ENCODE results near the gene TANGO6. TPM values are rescaled to one million over a fixed set of nuclear protein-coding genes. Genes with fewer than 3 reads are reported as not detected.

TANGO6 gene
- total RNA-seq, 1 donor from 2014 or later = 21.1 TPM

DNA sequence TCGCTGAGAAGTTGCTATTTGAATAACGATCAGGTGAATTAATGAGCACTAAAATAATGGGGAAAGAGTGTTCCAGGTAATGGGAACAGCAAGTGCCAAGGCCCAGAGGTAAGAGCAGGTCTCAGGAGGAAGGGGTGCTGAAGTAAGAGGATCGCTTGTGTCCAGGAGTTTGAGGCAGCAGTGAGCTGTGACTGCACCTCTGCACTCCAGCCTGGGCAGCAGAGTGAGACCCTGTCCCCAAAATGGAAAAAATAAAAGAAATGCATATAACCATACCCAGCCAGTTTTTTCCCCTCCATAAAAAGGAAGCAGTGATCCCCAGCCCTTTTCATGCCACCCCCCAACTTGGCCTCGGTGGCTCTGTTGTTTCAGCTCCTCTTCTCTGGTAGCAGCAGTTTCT, 245.4 kb downstream of the TANGO6 start:
- Mint-ChIP-seq H3K27me3 (ENCODE audit: low read depth) (no peaks in the 10 kb centered on the region), H3K4me3 (no peak overlapping the region), H3K9me3 (no peaks in the 10 kb centered on the region), H3K27ac (ENCODE audit: unreplicated experiment) (peak overlapping the region; percentile 39), H3K36me3 (ENCODE audit: low read depth) (no peaks in the 10 kb centered on the region), H3K4me1 (peaks cover 21% of the 10 kb centered on the region)
- TF ChIP-seq, protein P1, sequence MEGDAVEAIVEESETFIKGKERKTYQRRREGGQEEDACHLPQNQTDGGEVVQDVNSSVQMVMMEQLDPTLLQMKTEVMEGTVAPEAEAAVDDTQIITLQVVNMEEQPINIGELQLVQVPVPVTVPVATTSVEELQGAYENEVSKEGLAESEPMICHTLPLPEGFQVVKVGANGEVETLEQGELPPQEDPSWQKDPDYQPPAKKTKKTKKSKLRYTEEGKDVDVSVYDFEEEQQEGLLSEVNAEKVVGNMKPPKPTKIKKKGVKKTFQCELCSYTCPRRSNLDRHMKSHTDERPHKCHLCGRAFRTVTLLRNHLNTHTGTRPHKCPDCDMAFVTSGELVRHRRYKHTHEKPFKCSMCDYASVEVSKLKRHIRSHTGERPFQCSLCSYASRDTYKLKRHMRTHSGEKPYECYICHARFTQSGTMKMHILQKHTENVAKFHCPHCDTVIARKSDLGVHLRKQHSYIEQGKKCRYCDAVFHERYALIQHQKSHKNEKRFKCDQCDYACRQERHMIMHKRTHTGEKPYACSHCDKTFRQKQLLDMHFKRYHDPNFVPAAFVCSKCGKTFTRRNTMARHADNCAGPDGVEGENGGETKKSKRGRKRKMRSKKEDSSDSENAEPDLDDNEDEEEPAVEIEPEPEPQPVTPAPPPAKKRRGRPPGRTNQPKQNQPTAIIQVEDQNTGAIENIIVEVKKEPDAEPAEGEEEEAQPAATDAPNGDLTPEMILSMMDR (conservative IDR thresholded peaks at IDR 0.05) = no peak
- DNase-seq (ENCODE audit: low read depth, low spot score) = no peak

DNA sequence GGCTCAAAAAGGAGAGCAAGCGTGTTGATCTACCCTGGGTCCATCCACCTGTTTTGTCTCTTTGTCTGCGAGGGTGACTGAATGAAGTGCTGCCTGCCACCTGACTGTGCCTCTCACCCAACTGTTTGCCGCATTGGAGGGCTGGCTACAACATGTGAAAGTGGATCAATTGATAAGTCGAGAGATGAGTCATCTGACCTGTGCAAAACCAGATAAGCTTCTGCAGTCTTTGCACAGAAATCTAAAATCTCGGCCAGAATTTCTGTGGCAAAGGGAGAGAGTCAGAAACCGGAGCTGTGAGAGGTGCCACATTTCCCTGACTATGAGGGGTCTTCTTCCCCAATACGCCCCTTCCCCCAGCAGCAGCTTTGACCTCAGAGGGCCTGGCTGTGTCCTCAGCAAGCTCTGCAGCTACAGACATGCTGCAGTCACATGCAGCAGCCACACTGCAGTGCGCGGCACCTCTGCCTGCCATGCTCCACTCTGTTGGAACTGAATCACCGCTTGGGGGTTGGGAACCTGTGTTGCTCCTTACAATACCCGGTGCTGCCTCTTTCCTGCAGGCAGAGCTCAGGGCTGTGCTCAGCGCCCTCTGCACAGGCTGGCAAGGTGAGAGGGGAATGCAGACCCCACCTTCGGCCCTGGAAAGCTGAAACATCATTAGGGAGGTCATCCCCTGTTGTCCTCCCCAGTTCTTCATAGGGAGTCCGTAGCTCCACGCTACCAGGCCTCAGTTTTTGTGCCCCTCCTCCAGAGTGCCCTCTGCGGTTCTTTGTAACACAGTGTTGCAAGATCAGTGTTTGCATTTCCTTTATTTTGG, 246.0 kb downstream of the TANGO6 start:
- Mint-ChIP-seq H3K9me3 (no peaks in the 10 kb centered on the region), H3K27ac (ENCODE audit: unreplicated experiment) (peak overlapping the region; percentile 39), H3K36me3 (ENCODE audit: low read depth) (no peaks in the 10 kb centered on the region), H3K4me1 (peaks cover 15% of the 10 kb centered on the region), H3K27me3 (ENCODE audit: low read depth) (no peaks in the 10 kb centered on the region), H3K4me3 (no peak overlapping the region)
- no peak for DNase-seq (ENCODE audit: low read depth, low spot score)
- TF ChIP-seq, protein P1 (conservative IDR thresholded peaks at IDR 0.05) = no peak

DNA sequence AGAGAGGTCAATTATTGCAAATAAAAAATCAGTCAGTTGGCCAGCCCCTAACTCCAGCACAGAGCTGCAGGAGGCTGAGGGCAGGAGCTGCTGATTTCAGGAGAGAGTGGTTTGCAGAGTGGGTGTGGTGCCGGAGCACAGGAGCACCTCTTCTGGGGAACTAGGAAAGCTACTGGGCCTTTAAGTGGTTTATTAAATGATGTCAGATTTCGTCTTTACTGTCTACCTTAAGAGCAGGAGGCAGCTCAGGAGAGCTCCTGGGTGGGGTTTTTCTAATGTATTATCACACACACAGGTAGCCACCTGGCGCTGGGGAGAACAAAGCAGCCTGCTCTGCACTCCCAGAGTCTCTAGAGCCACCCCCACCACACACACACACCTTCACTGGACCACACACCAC, 250.6 kb downstream of the TANGO6 start:
- Mint-ChIP-seq H3K27me3 (ENCODE audit: low read depth) (no peaks in the 10 kb centered on the region), H3K36me3 (ENCODE audit: low read depth) (no peaks in the 10 kb centered on the region), H3K9me3 (no peaks in the 10 kb centered on the region), H3K27ac (ENCODE audit: unreplicated experiment) (no peak overlapping the region), H3K4me1 (peaks cover 7% of the 10 kb centered on the region), H3K4me3 (no peak overlapping the region)
- TF ChIP-seq, protein P1 (conservative IDR thresholded peaks at IDR 0.05) = no peak
- DNase-seq (ENCODE audit: low read depth, low spot score) = no peak

DNA sequence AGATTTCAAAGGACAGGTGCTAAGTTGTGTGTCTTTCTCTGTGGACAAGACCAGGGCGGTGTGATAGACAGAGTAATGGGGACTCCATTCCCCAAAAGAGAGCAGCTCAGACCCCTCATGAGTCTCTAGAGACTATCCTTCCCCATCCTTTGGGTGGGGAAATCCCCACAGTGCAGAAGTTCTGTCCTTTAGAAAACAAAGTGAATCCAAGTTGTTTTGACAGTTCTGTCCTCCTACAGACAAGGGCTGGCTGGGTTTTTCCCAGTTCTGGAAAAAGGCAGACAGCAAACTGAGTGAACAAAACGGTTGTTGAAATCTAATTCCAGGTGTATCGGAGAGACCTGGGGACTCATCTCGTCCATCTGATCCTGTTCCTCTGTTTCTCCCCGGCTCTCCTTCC, 251.2 kb downstream of the TANGO6 start:
- H3K27me3 Mint-ChIP-seq (ENCODE audit: low read depth) = no peaks in the 10 kb centered on the region
- H3K36me3 Mint-ChIP-seq (ENCODE audit: low read depth) = no peaks in the 10 kb centered on the region
- no peak overlapping the region for H3K4me3 Mint-ChIP-seq
- no peak overlapping the region for H3K27ac Mint-ChIP-seq (ENCODE audit: unreplicated experiment)
- peaks cover 3% of the 10 kb centered on the region for H3K4me1 Mint-ChIP-seq
- TF ChIP-seq, protein P1 (conservative IDR thresholded peaks at IDR 0.05) = no peak
- no peaks in the 10 kb centered on the region for H3K9me3 Mint-ChIP-seq
- DNase-seq (ENCODE audit: low read depth, low spot score) = no peak

DNA sequence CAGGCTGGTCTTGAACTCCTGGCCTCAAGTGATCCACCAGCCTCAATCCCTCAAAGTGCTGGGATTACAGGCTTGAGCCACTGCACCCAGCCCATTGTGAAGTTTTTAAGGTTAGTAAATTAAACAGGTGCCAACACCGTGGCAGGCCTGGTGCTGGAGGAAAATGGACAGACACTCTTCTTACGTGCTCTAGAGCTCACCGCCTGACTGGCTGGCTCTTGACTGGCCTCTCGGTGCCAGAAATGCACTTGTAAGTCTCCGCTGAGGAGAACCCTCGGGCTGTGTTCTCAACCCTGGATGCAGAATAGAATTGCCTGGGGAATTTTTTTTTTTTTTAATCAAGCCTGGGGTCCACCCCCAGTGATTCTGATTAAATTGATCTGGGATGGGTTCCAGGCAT, 251.9 kb downstream of the TANGO6 start:
- DNase-seq (ENCODE audit: low read depth, low spot score) = no peak
- H3K36me3 Mint-ChIP-seq (ENCODE audit: low read depth) = no peaks in the 10 kb centered on the region
- TF ChIP-seq, protein P1 (conservative IDR thresholded peaks at IDR 0.05) = no peak
- no peaks in the 10 kb centered on the region for H3K9me3 Mint-ChIP-seq
- H3K27ac Mint-ChIP-seq (ENCODE audit: unreplicated experiment) = no peak overlapping the region
- H3K27me3 Mint-ChIP-seq (ENCODE audit: low read depth) = peaks cover 1% of the 10 kb centered on the region
- peaks cover 8% of the 10 kb centered on the region for H3K4me1 Mint-ChIP-seq
- H3K4me3 Mint-ChIP-seq = no peak overlapping the region

Data from neural crest cell (in vitro differentiated cells).